HepG2 (cell line): ENCODE data around the gene CHD2. TPM values are rescaled to one million over a fixed set of nuclear protein-coding genes. Genes with fewer than 3 reads are reported as not detected.
A peak's percentile ranks its signal among the peaks of the same experiment; 100 is the strongest.

Experiments used
- DDIT3 ChIP-seq: sonication (generic); formaldehyde crosslinking; IDR thresholded peaks from 2 replicates; pipeline ENCODE4 v1.4.0; 2020; ENCODE audit warnings: mild to moderate bottlenecking, missing genetic modification reagents
- FOXP1 ChIP-seq, 2 experiments: fragments of 450-650 bp in 1 of 2; IDR thresholded peaks; 2 replicates each; pipeline ENCODE4 v1.6.1; 2017 to 2018; ENCODE audit warnings: antibody characterized with exemption in 1 of 2
- KLF16 ChIP-seq, 2 experiments: sonication (generic) in 1 of 2; formaldehyde crosslinking in 1 of 2; IDR thresholded peaks; 2 replicates each; pipeline versions ENCODE4 v1.6.1 to v1.8.0; 2016 to 2023; ENCODE audit warnings: missing genetic modification reagents in 2 of 2, missing compliant biosample characterization in 1 of 2
- MLLT10 ChIP-seq: sonication (generic); formaldehyde crosslinking; IDR thresholded peaks from 2 replicates; pipeline ENCODE4 v1.4.0; 2020; ENCODE audit warnings: missing genetic modification reagents
- NKX3-1 ChIP-seq: sonication (generic); formaldehyde crosslinking; IDR thresholded peaks from 2 replicates; pipeline ENCODE4 v1.5.0; 2020; ENCODE audit warnings: missing genetic modification reagents
- PBX2 ChIP-seq: IDR thresholded peaks from 2 replicates; pipeline ENCODE4 v1.6.1; 2016; ENCODE audit warnings: control low read depth
- REL ChIP-seq: sonication (generic); formaldehyde crosslinking; conservative IDR thresholded peaks from 2 replicates; pipeline ENCODE4 v1.8.0; 2022; ENCODE audit warnings: mild to moderate bottlenecking, missing genetic modification reagents, moderate library complexity
- TEAD2 ChIP-seq: sonication (generic); formaldehyde crosslinking; IDR thresholded peaks from 2 replicates; pipeline ENCODE4 v1.9.0; 2021; ENCODE audit warnings: missing genetic modification reagents
- ZBTB21 ChIP-seq: sonication (generic); formaldehyde crosslinking; IDR thresholded peaks from 2 replicates; pipeline ENCODE4 v1.4.0; 2020; ENCODE audit warnings: missing genetic modification reagents
- ZNF569 ChIP-seq: sonication (generic); formaldehyde crosslinking; IDR thresholded peaks from 2 replicates; pipeline ENCODE4 v1.5.0; 2020; ENCODE audit warnings: mild to moderate bottlenecking, missing genetic modification reagents, moderate library complexity, borderline replicate concordance
- ZNF644 ChIP-seq: IDR thresholded peaks from 2 replicates; pipeline ENCODE4 v1.6.1; 2016; ENCODE audit warnings: low read depth
- ZNF724P ChIP-seq: sonication (generic); formaldehyde crosslinking; IDR thresholded peaks from 2 replicates; pipeline ENCODE4 v1.8.0; 2022; ENCODE audit warnings: missing genetic modification reagents, borderline replicate concordance
- polyA plus RNA-seq, 8 experiments: library from polyadenylated mRNA; depleted of rRNA in 3 of 8; stranded (reverse) in 7 of 8; unstranded in 1 of 8; fragments of >200 nt; fragmentation: Illumina TruSeq in 4 of 8; extraction: Trizol in 4 of 8; gene quantifications; 2 replicates each; pipeline versions ENCODE4 v1.2.1 to v1.2.3, GENCODE V29; 2011 to 2016; ENCODE audit warnings: low read depth in 4 of 8, missing spikeins in 1 of 8, mixed read lengths in 1 of 8; ENCODE audit not compliant: insufficient read depth in 1 of 8
- total RNA-seq, 5 experiments: library from RNA; depleted of rRNA; stranded (reverse); fragments of >200 nt; fragmentation: Illumina TruSeq; extraction: Trizol; gene quantifications; 2 replicates each; pipeline ENCODE4 v1.2.3, GENCODE V29; 2016; ENCODE audit warnings: low read depth in 1 of 5
- TF ChIP-seq, protein P1 (sequence below), 2 experiments: sonication (generic) in 1 of 2; formaldehyde crosslinking in 1 of 2; IDR thresholded peaks; 2 replicates each; pipeline versions ENCODE4 v1.6.1 to v1.9.0; 2014 to 2022; ENCODE audit warnings: antibody characterized with exemption in 1 of 2, borderline replicate concordance in 1 of 2, inconsistent platforms in 1 of 2, low read depth in 1 of 2, missing genetic modification reagents in 1 of 2
- TF ChIP-seq, protein P2 (sequence below): sonication (generic); formaldehyde crosslinking; IDR thresholded peaks from 2 replicates; pipeline ENCODE4 v1.4.0; 2020; ENCODE audit warnings: missing genetic modification reagents
- TF ChIP-seq, protein P3 (sequence below): sonication (generic); formaldehyde crosslinking; IDR thresholded peaks from 2 replicates; pipeline ENCODE4 v1.4.0; 2020; ENCODE audit warnings: low read depth, missing genetic modification reagents

The CHD2 gene
- total and polyA plus RNA-seq, 2 of the 13 experiments (the other 11 are each of a cell fraction or from before 2014, with no cell fraction given): 54.0 to 54.1 TPM

- TF ChIP-seq PBX2 (CRISPR knock-in tag) (no peak), DDIT3 (CRISPR knock-in tag) (no peak), ZBTB21 (peak; percentile 97), ZNF569 (CRISPR knock-in tag) (0 out of 2 replicates have a peak, but pooled peaks have one; percentile 49), REL (CRISPR knock-in tag) (peak; percentile 41; the same call in 1 of the 2 replicates), FOXP1 (IDR thresholded peaks at IDR 0.05) (no peak), FOXP1 (CRISPR knock-in tag; IDR thresholded peaks at IDR 0.05) (peak; percentile 69), ZNF724P (CRISPR knock-in tag) (no peak; the same call in 1 of the 2 replicates), MLLT10 (CRISPR knock-in tag) (peak; percentile 91; the same call in 1 of the 2 replicates), NKX3-1 (CRISPR knock-in tag) (peak; percentile 30; the same call in 1 of the 2 replicates), ZNF644 (CRISPR knock-in tag) (0 out of 2 replicates have a peak, but pooled peaks have one; percentile 24), KLF16 (CRISPR knock-in tag; IDR thresholded peaks at IDR 0.05) (peak in 1 of 2 experiments; percentile 89; a peak in 1 of 4 replicates), TEAD2 (CRISPR knock-in tag) (no peak)
- TF ChIP-seq, protein P1, sequence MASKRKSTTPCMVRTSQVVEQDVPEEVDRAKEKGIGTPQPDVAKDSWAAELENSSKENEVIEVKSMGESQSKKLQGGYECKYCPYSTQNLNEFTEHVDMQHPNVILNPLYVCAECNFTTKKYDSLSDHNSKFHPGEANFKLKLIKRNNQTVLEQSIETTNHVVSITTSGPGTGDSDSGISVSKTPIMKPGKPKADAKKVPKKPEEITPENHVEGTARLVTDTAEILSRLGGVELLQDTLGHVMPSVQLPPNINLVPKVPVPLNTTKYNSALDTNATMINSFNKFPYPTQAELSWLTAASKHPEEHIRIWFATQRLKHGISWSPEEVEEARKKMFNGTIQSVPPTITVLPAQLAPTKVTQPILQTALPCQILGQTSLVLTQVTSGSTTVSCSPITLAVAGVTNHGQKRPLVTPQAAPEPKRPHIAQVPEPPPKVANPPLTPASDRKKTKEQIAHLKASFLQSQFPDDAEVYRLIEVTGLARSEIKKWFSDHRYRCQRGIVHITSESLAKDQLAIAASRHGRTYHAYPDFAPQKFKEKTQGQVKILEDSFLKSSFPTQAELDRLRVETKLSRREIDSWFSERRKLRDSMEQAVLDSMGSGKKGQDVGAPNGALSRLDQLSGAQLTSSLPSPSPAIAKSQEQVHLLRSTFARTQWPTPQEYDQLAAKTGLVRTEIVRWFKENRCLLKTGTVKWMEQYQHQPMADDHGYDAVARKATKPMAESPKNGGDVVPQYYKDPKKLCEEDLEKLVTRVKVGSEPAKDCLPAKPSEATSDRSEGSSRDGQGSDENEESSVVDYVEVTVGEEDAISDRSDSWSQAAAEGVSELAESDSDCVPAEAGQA (IDR thresholded peaks at IDR 0.05; ENCODE audit: low read depth): peak; percentile 89
- TF ChIP-seq, protein P1 (CRISPR knock-in tag; IDR thresholded peaks at IDR 0.05; ENCODE audit: borderline replicate concordance): no peak; the same call in none of the 2 replicates
- TF ChIP-seq, protein P2, sequence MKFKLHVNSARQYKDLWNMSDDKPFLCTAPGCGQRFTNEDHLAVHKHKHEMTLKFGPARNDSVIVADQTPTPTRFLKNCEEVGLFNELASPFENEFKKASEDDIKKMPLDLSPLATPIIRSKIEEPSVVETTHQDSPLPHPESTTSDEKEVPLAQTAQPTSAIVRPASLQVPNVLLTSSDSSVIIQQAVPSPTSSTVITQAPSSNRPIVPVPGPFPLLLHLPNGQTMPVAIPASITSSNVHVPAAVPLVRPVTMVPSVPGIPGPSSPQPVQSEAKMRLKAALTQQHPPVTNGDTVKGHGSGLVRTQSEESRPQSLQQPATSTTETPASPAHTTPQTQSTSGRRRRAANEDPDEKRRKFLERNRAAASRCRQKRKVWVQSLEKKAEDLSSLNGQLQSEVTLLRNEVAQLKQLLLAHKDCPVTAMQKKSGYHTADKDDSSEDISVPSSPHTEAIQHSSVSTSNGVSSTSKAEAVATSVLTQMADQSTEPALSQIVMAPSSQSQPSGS (CRISPR knock-in tag): peak; percentile 97
- TF ChIP-seq, protein P3, sequence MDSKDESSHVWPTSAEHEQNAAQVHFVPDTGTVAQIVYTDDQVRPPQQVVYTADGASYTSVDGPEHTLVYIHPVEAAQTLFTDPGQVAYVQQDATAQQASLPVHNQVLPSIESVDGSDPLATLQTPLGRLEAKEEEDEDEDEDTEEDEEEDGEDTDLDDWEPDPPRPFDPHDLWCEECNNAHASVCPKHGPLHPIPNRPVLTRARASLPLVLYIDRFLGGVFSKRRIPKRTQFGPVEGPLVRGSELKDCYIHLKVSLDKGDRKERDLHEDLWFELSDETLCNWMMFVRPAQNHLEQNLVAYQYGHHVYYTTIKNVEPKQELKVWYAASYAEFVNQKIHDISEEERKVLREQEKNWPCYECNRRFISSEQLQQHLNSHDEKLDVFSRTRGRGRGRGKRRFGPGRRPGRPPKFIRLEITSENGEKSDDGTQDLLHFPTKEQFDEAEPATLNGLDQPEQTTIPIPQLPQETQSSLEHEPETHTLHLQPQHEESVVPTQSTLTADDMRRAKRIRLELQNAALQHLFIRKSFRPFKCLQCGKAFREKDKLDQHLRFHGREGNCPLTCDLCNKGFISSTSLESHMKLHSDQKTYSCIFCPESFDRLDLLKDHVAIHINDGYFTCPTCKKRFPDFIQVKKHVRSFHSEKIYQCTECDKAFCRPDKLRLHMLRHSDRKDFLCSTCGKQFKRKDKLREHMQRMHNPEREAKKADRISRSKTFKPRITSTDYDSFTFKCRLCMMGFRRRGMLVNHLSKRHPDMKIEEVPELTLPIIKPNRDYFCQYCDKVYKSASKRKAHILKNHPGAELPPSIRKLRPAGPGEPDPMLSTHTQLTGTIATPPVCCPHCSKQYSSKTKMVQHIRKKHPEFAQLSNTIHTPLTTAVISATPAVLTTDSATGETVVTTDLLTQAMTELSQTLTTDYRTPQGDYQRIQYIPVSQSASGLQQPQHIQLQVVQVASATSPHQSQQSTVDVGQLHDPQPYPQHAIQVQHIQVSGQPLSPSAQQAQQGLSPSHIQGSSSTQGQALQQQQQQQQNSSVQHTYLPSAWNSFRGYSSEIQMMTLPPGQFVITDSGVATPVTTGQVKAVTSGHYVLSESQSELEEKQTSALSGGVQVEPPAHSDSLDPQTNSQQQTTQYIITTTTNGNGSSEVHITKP (CRISPR knock-in tag): peak; percentile 88
Measured at GRCh38 chr15:92903966-92904721, 4.0 kb downstream of the CHD2 start (continued).
